Calu3 (cell line): Measurements from ENCODE around the gene CACNG7. TPM values are rescaled to one million over a fixed set of nuclear protein-coding genes. Genes with fewer than 3 reads are reported as not detected.
A peak's percentile ranks its signal among the peaks of the same experiment; 100 is the strongest.
"Not testable (repeated sequence)": the region's sequence is repeated elsewhere in the genome, so short reads cannot be mapped to it uniquely, and the experiment has no call there.

ENCODE experiments used
- BruUV-seq: library from RNA; stranded (reverse); fragments of 400-500 nt; replicated peaks from 2 replicates; lab custom pipeline; 2021; lab: Mats Ljungman, UMichigan
- CTCF ChIA-PET: fragments of 300-600 bp; sonication (Branson Sonifier 250); formaldehyde crosslinking; loops from one replicate; lab custom pipeline; 2022; ENCODE audit warnings: antibody characterized with exemption; lab: Charles Lee
- DNase-seq: peaks from one replicate; pipeline ENCODE4 v3.0.0; 2022
- H3K27ac Mint-ChIP-seq: one replicate; pipeline ENCODE4 v1.8.0; 2022; ENCODE audit warnings: mixed read lengths; ENCODE audit not compliant: unreplicated experiment
- H3K27me3 Mint-ChIP-seq: one replicate; pipeline ENCODE4 v1.8.0; 2022; ENCODE audit warnings: mixed read lengths; ENCODE audit not compliant: unreplicated experiment
- H3K36me3 Mint-ChIP-seq: one replicate; pipeline ENCODE4 v1.8.0; 2022; ENCODE audit warnings: mild to moderate bottlenecking, moderate library complexity, mixed read lengths; ENCODE audit not compliant: insufficient read depth, unreplicated experiment
- H3K4me1 Mint-ChIP-seq: one replicate; pipeline ENCODE4 v1.8.0; 2022; ENCODE audit warnings: mild to moderate bottlenecking, low read depth, mixed read lengths; ENCODE audit not compliant: unreplicated experiment
- H3K4me3 Mint-ChIP-seq: one replicate; pipeline ENCODE4 v1.8.0; 2022; ENCODE audit warnings: mild to moderate bottlenecking, low read depth, moderate library complexity, mixed read lengths; ENCODE audit not compliant: unreplicated experiment
- H3K9me3 Mint-ChIP-seq: one replicate; pipeline ENCODE4 v1.8.0; 2022; ENCODE audit warnings: low read depth, mixed read lengths; ENCODE audit not compliant: unreplicated experiment
- intact Hi-C: fragments of 100-400 bp; cut with micrococcal nuclease; formaldehyde crosslinking; loops from one replicate; pipeline ENCODE4 v1.10.0; 2022; ENCODE audit not compliant: unreplicated experiment
- total RNA-seq: library from RNA; stranded (reverse); gene quantifications from 2 replicates; pipeline ENCODE4 v1.2.3, GENCODE V29; 2022
- TF ChIP-seq, protein P1 (sequence below): fragments of 200-600 bp; IDR thresholded peaks from one replicate; pipeline ENCODE4 v1.8.0; 2022; ENCODE audit warnings: antibody characterized with exemption; ENCODE audit not compliant: unreplicated experiment

Gene CACNG7
- total RNA-seq, 1 experiment from 2014 or later = not detected

GRCh38 chr19:53944933-53945332 is 35.9 kb downstream of the CACNG7 start:
- H3K4me3 Mint-ChIP-seq = no peak overlapping the region
- no peak overlapping the region for H3K27ac Mint-ChIP-seq

DNA sequence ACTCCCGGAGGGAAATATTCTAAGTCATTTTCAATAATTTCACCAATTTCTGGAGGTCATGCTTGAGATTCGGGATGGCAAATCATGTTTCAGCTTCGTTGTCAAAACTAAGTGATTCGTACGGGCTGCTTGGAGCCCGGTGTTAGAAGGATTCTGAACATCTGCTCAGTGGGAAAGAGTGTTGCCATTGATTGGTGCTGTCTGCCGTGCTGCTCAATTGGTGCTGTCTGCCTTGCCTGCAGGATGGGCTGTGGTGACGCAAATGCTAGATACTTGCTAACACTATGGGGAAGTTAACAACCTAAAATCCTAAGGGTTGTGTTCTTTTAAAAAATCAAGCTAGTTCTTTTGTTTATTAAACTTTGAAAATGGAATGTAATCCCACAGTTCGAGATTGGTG is 36.4 kb downstream of the CACNG7 start:
- H3K4me3 Mint-ChIP-seq = no peak overlapping the region
- intact Hi-C loops = no loop called here
- no TSS peak for BruUV-seq
- peaks cover 34% of the 10 kb centered on the region for H3K27me3 Mint-ChIP-seq
- DNase-seq = peak; percentile 35
- H3K27ac Mint-ChIP-seq = no peak overlapping the region
- H3K9me3 Mint-ChIP-seq = peaks cover 4% of the 10 kb centered on the region
- peaks cover 7% of the 10 kb centered on the region for H3K36me3 Mint-ChIP-seq
- H3K4me1 Mint-ChIP-seq = peaks cover 11% of the 10 kb centered on the region
- CTCF ChIA-PET = interaction anchor here (2.0 kb wide), 1 partner anchor 78 kb away, joined by 5 read pairs; no protein-coding TSS in a partner anchor
- TF ChIP-seq, protein P1, sequence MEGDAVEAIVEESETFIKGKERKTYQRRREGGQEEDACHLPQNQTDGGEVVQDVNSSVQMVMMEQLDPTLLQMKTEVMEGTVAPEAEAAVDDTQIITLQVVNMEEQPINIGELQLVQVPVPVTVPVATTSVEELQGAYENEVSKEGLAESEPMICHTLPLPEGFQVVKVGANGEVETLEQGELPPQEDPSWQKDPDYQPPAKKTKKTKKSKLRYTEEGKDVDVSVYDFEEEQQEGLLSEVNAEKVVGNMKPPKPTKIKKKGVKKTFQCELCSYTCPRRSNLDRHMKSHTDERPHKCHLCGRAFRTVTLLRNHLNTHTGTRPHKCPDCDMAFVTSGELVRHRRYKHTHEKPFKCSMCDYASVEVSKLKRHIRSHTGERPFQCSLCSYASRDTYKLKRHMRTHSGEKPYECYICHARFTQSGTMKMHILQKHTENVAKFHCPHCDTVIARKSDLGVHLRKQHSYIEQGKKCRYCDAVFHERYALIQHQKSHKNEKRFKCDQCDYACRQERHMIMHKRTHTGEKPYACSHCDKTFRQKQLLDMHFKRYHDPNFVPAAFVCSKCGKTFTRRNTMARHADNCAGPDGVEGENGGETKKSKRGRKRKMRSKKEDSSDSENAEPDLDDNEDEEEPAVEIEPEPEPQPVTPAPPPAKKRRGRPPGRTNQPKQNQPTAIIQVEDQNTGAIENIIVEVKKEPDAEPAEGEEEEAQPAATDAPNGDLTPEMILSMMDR = no peak

More at GRCh38 chr19:53944933-53945332, 35.9 kb downstream of the CACNG7 start:
- Mint-ChIP-seq H3K4me1 (peaks cover 11% of the 10 kb centered on the region), H3K36me3 (peaks cover 7% of the 10 kb centered on the region), H3K27me3 (peaks cover 39% of the 10 kb centered on the region), H3K9me3 (peaks cover 4% of the 10 kb centered on the region)
- BruUV-seq = no TSS peak
- TF ChIP-seq, protein P1 = no peak
- no peak for DNase-seq
- intact Hi-C loops = no loop called here
- CTCF ChIA-PET = interaction anchor here (2.0 kb wide), 1 partner anchor 79 kb away, joined by 5 read pairs; no protein-coding TSS in a partner anchor

- Mint-ChIP-seq H3K27ac (no peak overlapping the region), H3K4me1 (peaks cover 11% of the 10 kb centered on the region), H3K36me3 (peaks cover 10% of the 10 kb centered on the region), H3K4me3 (no peak overlapping the region), H3K9me3 (peaks cover 4% of the 10 kb centered on the region), H3K27me3 (peaks cover 28% of the 10 kb centered on the region)
- intact Hi-C loops = no loop called here
- CTCF ChIA-PET = interaction anchor here (2.0 kb wide), 1 partner anchor 78 kb away, joined by 5 read pairs; no protein-coding TSS in a partner anchor
- DNase-seq = no peak
- BruUV-seq = no TSS peak
- TF ChIP-seq, protein P1 = no peak
Measured at GRCh38 chr19:53945998-53946397, 36.9 kb downstream of the CACNG7 start.

GRCh38 chr19:53947624-53948023 is 38.5 kb downstream of the CACNG7 start:
- peak; percentile 41 for DNase-seq
- Mint-ChIP-seq H3K4me1 (peaks cover 11% of the 10 kb centered on the region), H3K9me3 (peaks cover 4% of the 10 kb centered on the region), H3K27me3 (peaks cover 27% of the 10 kb centered on the region), H3K27ac (no peak overlapping the region), H3K36me3 (peaks cover 8% of the 10 kb centered on the region), H3K4me3 (no peak overlapping the region)
- intact Hi-C loops = no loop called here
- TF ChIP-seq, protein P1 = no peak
- no TSS peak for BruUV-seq
- CTCF ChIA-PET = interaction anchor here (0.5 to 1.8 kb wide), 11 partner anchors 14 to 1072 kb away, joined by 3 to 10 read pairs (median 4); partner anchors contain the start of gene MYADM

GRCh38 chr19:53948611-53949010 is 39.5 kb downstream of the CACNG7 start:
- H3K9me3 Mint-ChIP-seq, H3K4me3 Mint-ChIP-seq, BruUV-seq, H3K36me3 Mint-ChIP-seq, H3K27ac Mint-ChIP-seq, DNase-seq, intact Hi-C loops: not testable (repeated sequence)
- CTCF ChIA-PET = interaction anchor here (0.6 to 1.8 kb wide), 5 partner anchors 32 to 156 kb away, joined by 3 to 6 read pairs (median 4); no protein-coding TSS in a partner anchor
- peaks cover 11% of the 10 kb centered on the region for H3K4me1 Mint-ChIP-seq
- H3K27me3 Mint-ChIP-seq = peaks cover 21% of the 10 kb centered on the region
